DND-41 (cell line): Measurements from ENCODE around the gene ST6GALNAC3.

Experiments used
- ATAC-seq: fragments of 200-7000 bp; cut with Tn5 transposase; 3 replicates; pipeline ENCODE4 v1.9.1; 2021; ENCODE audit warnings: low read depth; ENCODE audit not compliant: insufficient read depth
- DNase-seq: peaks from one replicate; pipeline ENCODE4 v3.0.0-alpha.2; 2020
- H2AFZ ChIP-seq: 2 replicates; pipeline ENCODE4 v1.6.0; 2012; ENCODE audit warnings: low read depth, low read length
- H3K27ac ChIP-seq: 2 replicates; pipeline ENCODE4 v1.5.1; 2012; ENCODE audit warnings: low read length, inconsistent platforms
- H3K27me3 ChIP-seq: fragments of 200-600 bp; sonication (generic); 2 replicates; pipeline ENCODE4 v1.6.0; 2012; ENCODE audit warnings: low read length, mild to moderate bottlenecking, inconsistent platforms; ENCODE audit not compliant: insufficient read depth, poor library complexity
- H3K36me3 ChIP-seq: 2 replicates; pipeline ENCODE4 v1.5.1; 2012; ENCODE audit warnings: low read length, inconsistent platforms; ENCODE audit not compliant: insufficient read depth
- H3K4me1 ChIP-seq: 2 replicates; pipeline ENCODE4 v1.5.1; 2012; ENCODE audit warnings: mild to moderate bottlenecking, low read length; ENCODE audit not compliant: insufficient read depth
- H3K4me2 ChIP-seq: 2 replicates; pipeline ENCODE4 v1.6.0; 2012; ENCODE audit warnings: mild to moderate bottlenecking, moderate library complexity, low read length, inconsistent platforms; ENCODE audit not compliant: insufficient read depth
- H3K4me3 ChIP-seq, 2 experiments: fragments of 200-600 bp in 1 of 2; shearing (Covaris generic) in 1 of 2; 2 replicates each; pipeline ENCODE4 v1.5.1; 2012 to 2016; ENCODE audit warnings: inconsistent platforms in 2 of 2, low read length in 2 of 2, mild to moderate bottlenecking in 2 of 2, low read depth in 1 of 2, moderate library complexity in 1 of 2
- H3K79me2 ChIP-seq: 2 replicates; pipeline ENCODE4 v1.6.0; 2012; ENCODE audit warnings: low read length, inconsistent platforms; ENCODE audit not compliant: insufficient read depth
- H3K9ac ChIP-seq: 2 replicates; pipeline ENCODE4 v1.6.0; 2012; ENCODE audit warnings: low read depth, mild to moderate bottlenecking, inconsistent platforms, low read length, moderate library complexity
- H3K9me3 ChIP-seq: 2 replicates; pipeline ENCODE4 v1.5.1; 2012; ENCODE audit warnings: low read length, moderate library complexity, mild to moderate bottlenecking, inconsistent platforms; ENCODE audit not compliant: insufficient read depth, severe bottlenecking
- H4K20me1 ChIP-seq: 2 replicates; pipeline ENCODE4 v1.6.0; 2012; ENCODE audit warnings: low read length; ENCODE audit not compliant: insufficient read depth
- CTCF ChIP-seq: IDR thresholded peaks from 2 replicates; pipeline ENCODE4 v1.5.1; 2012; ENCODE audit warnings: borderline replicate concordance, low read length, moderate library complexity, mild to moderate bottlenecking; ENCODE audit not compliant: poor library complexity, severe bottlenecking; ENCODE audit errors: extremely low read depth
- EZH2 ChIP-seq: IDR thresholded peaks from 3 replicates; pipeline ENCODE4 v1.6.1; 2012; ENCODE audit warnings: borderline replicate concordance, low read depth, mild to moderate bottlenecking, moderate library complexity, low read length, inconsistent platforms; ENCODE audit not compliant: severe bottlenecking

The ST6GALNAC3 gene

DNA sequence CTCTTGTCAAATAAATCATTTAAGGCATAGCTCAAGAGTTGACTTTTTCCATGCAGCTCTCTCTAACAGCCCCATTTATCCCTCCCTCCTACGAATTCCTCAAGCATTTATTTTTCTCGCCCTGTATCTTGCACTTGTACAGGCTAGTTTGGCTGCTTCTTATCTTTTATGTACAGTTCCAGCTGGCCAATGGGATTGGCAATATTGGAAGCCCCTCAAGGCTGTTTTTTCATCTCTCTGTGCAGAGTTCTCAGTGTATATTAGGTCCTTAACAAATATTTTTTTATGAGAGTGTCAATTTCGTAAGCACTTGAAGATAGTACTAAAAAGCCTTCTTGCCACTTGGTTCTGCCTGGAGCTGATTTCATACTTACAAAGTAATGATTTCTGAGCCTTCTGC, 356.0 kb downstream of the ST6GALNAC3 start:
- H3K9me3 ChIP-seq = no peaks in the 10 kb centered on the region
- TF ChIP-seq EZH2 = no peak
- no peak for TF ChIP-seq CTCF
- H3K36me3 ChIP-seq = no peaks in the 10 kb centered on the region
- H3K79me2 ChIP-seq = no peaks in the 10 kb centered on the region
- no peak for ATAC-seq
- no peak overlapping the region for H3K4me3 ChIP-seq
- H3K27ac ChIP-seq = no peak overlapping the region
- H4K20me1 ChIP-seq = no peaks in the 10 kb centered on the region
- no peak overlapping the region for H3K4me2 ChIP-seq
- H2AFZ ChIP-seq = no peak overlapping the region
- H3K4me1 ChIP-seq = no peaks in the 10 kb centered on the region
- DNase-seq = no peak
- no peaks in the 10 kb centered on the region for H3K27me3 ChIP-seq
- no peak overlapping the region for H3K9ac ChIP-seq

DNA sequence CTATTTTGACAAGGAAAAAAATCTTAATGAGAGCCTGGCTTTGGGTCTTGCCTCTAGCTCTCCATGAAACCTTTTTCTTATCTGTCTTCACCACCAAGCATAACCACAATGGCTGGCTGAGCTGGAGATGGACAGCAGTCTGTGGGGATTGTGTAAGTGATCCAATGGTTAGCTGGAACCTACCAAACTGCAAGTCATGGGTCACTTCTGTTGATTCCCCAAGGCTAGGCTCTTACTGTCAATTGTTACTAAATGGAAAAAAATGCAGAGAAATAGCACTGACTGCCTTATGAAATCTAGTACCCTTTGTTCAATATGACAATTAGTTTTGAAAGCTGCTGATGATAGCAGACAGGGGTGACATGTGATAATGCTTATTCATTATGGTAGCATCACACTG, 359.0 kb downstream of the ST6GALNAC3 start:
- Histone ChIP-seq H3K9me3 (no peaks in the 10 kb centered on the region), H3K79me2 (no peaks in the 10 kb centered on the region), H3K4me2 (no peak overlapping the region), H3K9ac (no peak overlapping the region), H3K27me3 (no peaks in the 10 kb centered on the region), H3K36me3 (no peaks in the 10 kb centered on the region), H3K27ac (no peak overlapping the region), H4K20me1 (no peaks in the 10 kb centered on the region), H3K4me3 (no peak overlapping the region), H2AFZ (no peak overlapping the region), H3K4me1 (no peaks in the 10 kb centered on the region)
- DNase-seq (no peak), ATAC-seq (no peak)
- TF ChIP-seq CTCF = no peak
- no peak for TF ChIP-seq EZH2

- Histone ChIP-seq H3K9me3 (no peaks in the 10 kb centered on the region), H3K9ac (no peak overlapping the region), H3K4me1 (no peaks in the 10 kb centered on the region), H3K79me2 (no peaks in the 10 kb centered on the region), H3K27me3 (no peaks in the 10 kb centered on the region), H3K36me3 (no peaks in the 10 kb centered on the region), H3K27ac (no peak overlapping the region), H4K20me1 (no peaks in the 10 kb centered on the region), H2AFZ (no peak overlapping the region), H3K4me3 (no peak overlapping the region), H3K4me2 (no peak overlapping the region)
- TF ChIP-seq EZH2 (no peak), CTCF (no peak)
- DNase-seq (no peak), ATAC-seq (no peak)
Observed at GRCh38 chr1:76443217-76443616, 368.7 kb downstream of the ST6GALNAC3 start.

- no peaks in the 10 kb centered on the region for H3K79me2 ChIP-seq
- ATAC-seq (no peak), DNase-seq (no peak)
- H3K4me2 ChIP-seq = no peak overlapping the region
- no peaks in the 10 kb centered on the region for H3K9me3 ChIP-seq
- no peaks in the 10 kb centered on the region for H3K36me3 ChIP-seq
- H3K9ac ChIP-seq = no peak overlapping the region
- H2AFZ ChIP-seq = no peak overlapping the region
- H3K4me1 ChIP-seq = no peaks in the 10 kb centered on the region
- H3K27me3 ChIP-seq = no peaks in the 10 kb centered on the region
- H3K4me3 ChIP-seq = no peak overlapping the region
- no peak overlapping the region for H3K27ac ChIP-seq
- TF ChIP-seq CTCF (no peak), EZH2 (no peak)
- no peaks in the 10 kb centered on the region for H4K20me1 ChIP-seq
Observed at GRCh38 chr1:76444773-76445172, 370.2 kb downstream of the ST6GALNAC3 start.
